Measurements from ENCODE around the gene SLC7A14.

- TF ChIP-seq CTCF (IDR thresholded peaks at IDR 0.05) (no peak), POLR2A (IDR thresholded peaks at IDR 0.05) (no peak)
Observed at GRCh38 chr3:170448584-170448983, 137.3 kb downstream of the SLC7A14 start.
